ENCODE data around the gene AMOT.

GRCh38 chrX:112753116-112753515 lies 87.5 kb downstream of the AMOT start:
- no peak for TF ChIP-seq POLR2A (IDR thresholded peaks at IDR 0.05; ENCODE audit: low read depth, low read length)
- no peak for TF ChIP-seq POLR2AphosphoS5 (IDR thresholded peaks at IDR 0.05; ENCODE audit: low read depth, low read length)
- TF ChIP-seq TAF1 (IDR thresholded peaks at IDR 0.05; ENCODE audit: low read depth, low read length): no peak
